Measurements from ENCODE around the gene RIMKLB.

DNA sequence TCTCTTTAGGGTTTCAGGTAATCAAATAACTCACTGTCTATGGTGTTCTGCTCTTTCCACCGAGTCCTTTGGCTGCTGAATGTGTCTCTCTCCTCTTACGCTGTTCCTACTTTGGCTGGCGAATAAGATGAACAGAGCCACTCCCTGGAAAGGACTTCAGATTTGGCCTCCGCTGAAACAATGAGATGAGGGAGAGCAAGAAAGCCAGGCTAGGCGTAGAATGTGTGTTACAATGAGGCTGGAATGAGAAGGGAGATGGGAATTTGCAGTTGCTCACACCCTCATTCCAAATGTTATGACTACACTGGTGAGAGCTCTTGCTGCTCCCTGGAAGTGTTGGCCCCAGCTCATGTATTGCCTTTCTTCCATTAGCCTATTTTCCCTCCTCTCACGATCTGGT lies 35.2 kb upstream of the RIMKLB start, which contains the start of gene MFAP5:
- TF ChIP-seq, protein P1, sequence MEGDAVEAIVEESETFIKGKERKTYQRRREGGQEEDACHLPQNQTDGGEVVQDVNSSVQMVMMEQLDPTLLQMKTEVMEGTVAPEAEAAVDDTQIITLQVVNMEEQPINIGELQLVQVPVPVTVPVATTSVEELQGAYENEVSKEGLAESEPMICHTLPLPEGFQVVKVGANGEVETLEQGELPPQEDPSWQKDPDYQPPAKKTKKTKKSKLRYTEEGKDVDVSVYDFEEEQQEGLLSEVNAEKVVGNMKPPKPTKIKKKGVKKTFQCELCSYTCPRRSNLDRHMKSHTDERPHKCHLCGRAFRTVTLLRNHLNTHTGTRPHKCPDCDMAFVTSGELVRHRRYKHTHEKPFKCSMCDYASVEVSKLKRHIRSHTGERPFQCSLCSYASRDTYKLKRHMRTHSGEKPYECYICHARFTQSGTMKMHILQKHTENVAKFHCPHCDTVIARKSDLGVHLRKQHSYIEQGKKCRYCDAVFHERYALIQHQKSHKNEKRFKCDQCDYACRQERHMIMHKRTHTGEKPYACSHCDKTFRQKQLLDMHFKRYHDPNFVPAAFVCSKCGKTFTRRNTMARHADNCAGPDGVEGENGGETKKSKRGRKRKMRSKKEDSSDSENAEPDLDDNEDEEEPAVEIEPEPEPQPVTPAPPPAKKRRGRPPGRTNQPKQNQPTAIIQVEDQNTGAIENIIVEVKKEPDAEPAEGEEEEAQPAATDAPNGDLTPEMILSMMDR (IDR thresholded peaks at IDR 0.05), result no peak
- TF ChIP-seq EP300 (IDR thresholded peaks at IDR 0.05), result no peak
